Muscle layer of duodenum (tissue), 2 donors: ENCODE results near the gene C2orf72.

Source experiments
- H3K27ac ChIP-seq: one replicate; pipeline ENCODE4 v1.7.0; 2013; ENCODE audit warnings: mild to moderate bottlenecking, low read length
- H3K27me3 ChIP-seq: one replicate; pipeline ENCODE4 v1.7.0; 2013; ENCODE audit warnings: low read depth, mild to moderate bottlenecking, control low read depth, low read length
- H3K36me3 ChIP-seq, 2 donors: one replicate each; pipeline ENCODE4 v1.7.0; 2013; ENCODE audit warnings: low read length in 2 of 2, control low read depth in 1 of 2, mild to moderate bottlenecking in 1 of 2; ENCODE audit not compliant: insufficient read depth in 2 of 2, control insufficient read depth in 1 of 2
- H3K4me1 ChIP-seq, 2 donors: one replicate each; pipeline ENCODE4 v1.7.0; 2013; ENCODE audit warnings: low read length in 2 of 2, mild to moderate bottlenecking in 2 of 2, control low read depth in 1 of 2, moderate library complexity in 1 of 2; ENCODE audit not compliant: insufficient read depth in 2 of 2, control insufficient read depth in 1 of 2
- H3K4me3 ChIP-seq, 2 donors: one replicate each; pipeline ENCODE4 v1.7.0; 2013; ENCODE audit warnings: low read length in 2 of 2, low read depth in 1 of 2, mild to moderate bottlenecking in 1 of 2
- H3K9me3 ChIP-seq, 2 donors: one replicate each; pipeline ENCODE4 v1.7.0; 2013; ENCODE audit warnings: low read length in 2 of 2, control low read depth in 1 of 2, mild to moderate bottlenecking in 1 of 2; ENCODE audit not compliant: control insufficient read depth in 1 of 2
- donor health status: healthy.

The C2orf72 gene

DNA sequence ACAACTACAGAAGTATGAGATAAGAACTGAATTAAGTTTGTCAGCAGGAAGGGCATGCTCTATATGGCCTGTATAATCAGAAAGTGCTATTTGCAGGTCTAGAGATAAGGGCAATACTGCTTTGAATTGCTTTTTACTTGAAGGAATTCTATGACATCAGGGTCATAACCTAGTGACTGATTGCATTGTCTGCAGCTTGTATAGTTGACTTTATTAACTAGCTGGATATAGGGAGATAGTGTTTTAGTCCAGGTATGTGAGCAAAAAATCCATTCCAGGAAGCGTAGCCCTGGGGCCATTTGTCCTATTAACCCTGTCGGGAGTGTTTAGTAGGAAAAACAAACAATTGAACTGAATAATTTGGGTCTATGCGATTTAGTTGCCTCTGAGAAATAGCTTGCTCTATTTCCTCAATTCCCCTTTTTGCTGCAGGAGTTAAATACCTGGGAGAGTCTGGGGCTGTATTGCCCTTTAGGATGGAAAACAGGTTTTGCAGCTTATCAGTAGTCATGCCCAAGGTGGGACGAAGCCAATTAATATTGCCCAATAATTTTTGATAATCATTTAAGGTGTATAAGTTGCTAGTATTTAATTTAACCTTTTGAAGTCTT lies 57.5 kb downstream of the C2orf72 start:
- H3K4me1 ChIP-seq, result no peaks in the 10 kb centered on the region
- H3K27ac ChIP-seq, result no peak overlapping the region
- no peaks in the 10 kb centered on the region for H3K27me3 ChIP-seq
- H3K9me3 ChIP-seq, result peaks cover 5 to 7% of the 10 kb centered on the region in 2 donors
- H3K36me3 ChIP-seq, result peaks cover 6 to 41% of the 10 kb centered on the region in 2 donors
- H3K4me3 ChIP-seq, result no peak overlapping the region
